ENCODE data around the gene NELL1.

DNA sequence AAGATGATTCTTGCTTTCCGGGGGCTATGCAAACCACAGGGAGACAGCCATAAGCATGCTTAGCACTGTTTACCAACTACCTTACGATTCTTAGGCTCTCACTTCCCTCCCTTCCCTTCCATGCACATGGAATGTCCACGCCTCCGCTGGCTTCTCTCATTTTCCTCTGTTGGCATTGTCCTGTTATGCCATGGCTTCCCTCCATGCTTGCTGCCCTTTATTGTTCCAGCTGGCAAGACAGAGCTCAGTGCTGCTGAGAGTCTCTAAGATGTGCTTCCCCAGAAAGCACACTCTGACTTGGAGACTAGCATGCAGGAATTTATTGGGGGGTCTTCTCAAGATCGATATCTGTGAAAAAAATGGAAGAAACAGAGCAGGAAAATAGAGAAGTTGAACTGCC, 379.2 kb downstream of the NELL1 start:
- TF ChIP-seq CTCF (IDR thresholded peaks at IDR 0.05) (no peak), RFX5 (IDR thresholded peaks at IDR 0.05; ENCODE audit: low read length) (no peak), EP300 (IDR thresholded peaks at IDR 0.05; ENCODE audit: borderline replicate concordance in 1 of 2, low read depth in 1 of 2, low read length in 1 of 2) (no peak), MEF2A (IDR thresholded peaks at IDR 0.05; ENCODE audit: borderline replicate concordance, low read depth) (no peak), JUND (IDR thresholded peaks at IDR 0.05) (no peak), PBX3 (IDR thresholded peaks at IDR 0.05) (no peak), RAD21 (IDR thresholded peaks at IDR 0.05; ENCODE audit: low read length) (no peak), TAF1 (IDR thresholded peaks at IDR 0.05; ENCODE audit: borderline replicate concordance, low read depth, low read length) (no peak), ELF1 (IDR thresholded peaks at IDR 0.05) (no peak), YY1 (IDR thresholded peaks at IDR 0.05; ENCODE audit: low read depth) (no peak), RCOR1 (IDR thresholded peaks at IDR 0.05; ENCODE audit: low read length) (no peak), POLR2AphosphoS5 (IDR thresholded peaks at IDR 0.05; ENCODE audit: low read depth, low read length) (no peak)
